Measurements from ENCODE around the gene LHX4.

LHX4 gene

GRCh38 chr1:180225403-180225802 lies 4.7 kb upstream of the LHX4 start:
- no peak for DNase-seq

GRCh38 chr1:180227861-180228647 lies 2.0 kb upstream of the LHX4 start:
- DNase-seq, result no peak

GRCh38 chr1:180228648-180229482 lies 1.2 kb upstream of the LHX4 start:
- no peak for DNase-seq

GRCh38 chr1:180230416-180230790 lies 339 bp downstream of the LHX4 start:
- no peak for DNase-seq

GRCh38 chr1:180230791-180231505 lies 884 bp downstream of the LHX4 start:
- DNase-seq, result no peak

- DNase-seq, result no peak
Measured at GRCh38 chr1:180231506-180231921, 1.4 kb downstream of the LHX4 start.

- no peak for DNase-seq
Measured at GRCh38 chr1:180231936-180232335, 1.9 kb downstream of the LHX4 start.

- DNase-seq, result no peak
Measured at GRCh38 chr1:180232521-180233043, 2.5 kb downstream of the LHX4 start.

- no peak for DNase-seq
Measured at GRCh38 chr1:180233191-180234011, 3.3 kb downstream of the LHX4 start.

GRCh38 chr1:180234369-180235076 lies 4.5 kb downstream of the LHX4 start:
- DNase-seq, result no peak

GRCh38 chr1:180235077-180235501 lies 5.0 kb downstream of the LHX4 start:
- DNase-seq, result no peak

- no peak for DNase-seq
Measured at GRCh38 chr1:180235502-180236239, 5.6 kb downstream of the LHX4 start.

- no peak for DNase-seq
Measured at GRCh38 chr1:180236698-180237509, 6.8 kb downstream of the LHX4 start.

GRCh38 chr1:180237869-180238476 lies 7.9 kb downstream of the LHX4 start:
- DNase-seq, result no peak

GRCh38 chr1:180238675-180239074 lies 8.6 kb downstream of the LHX4 start:
- no peak for DNase-seq

GRCh38 chr1:180239145-180240096 lies 9.4 kb downstream of the LHX4 start:
- DNase-seq, result no peak
